ENCODE measurements around the gene C21orf58.
"Not testable (repeated sequence)": the region's sequence is repeated elsewhere in the genome, so short reads cannot be mapped to it uniquely, and the experiment has no call there.

Gene C21orf58

GRCh38 chr21:46323710-46324389 lies at the start of gene C21orf58, which contains the start of gene PCNT:
TSS of gene C21orf58 (minus strand) at chr21:46323870. CDS start at chr21:46322738, 1,132 bp downstream.
TSS of gene PCNT (plus strand) at chr21:46324156. CDS start at chr21:46324229, 73 bp downstream.
- DNase-seq (ENCODE audit: low spot score) = peak; percentile 98

- not testable (repeated sequence) for DNase-seq (ENCODE audit: low spot score)
These were observed 49.3 kb upstream of the C21orf58 start for GRCh38 chr21:46372947-46373346.

- no peak for DNase-seq (ENCODE audit: low spot score)
These were observed 48.4 kb upstream of the C21orf58 start for GRCh38 chr21:46372014-46372485.

GRCh38 chr21:46371204-46372013 lies 47.7 kb upstream of the C21orf58 start:
- no peak for DNase-seq (ENCODE audit: low spot score)

- DNase-seq (ENCODE audit: low spot score) = no peak
These were observed 46.0 kb upstream of the C21orf58 start for GRCh38 chr21:46369520-46370235.

GRCh38 chr21:46368533-46369285 lies 45.0 kb upstream of the C21orf58 start:
- peak; percentile 66 for DNase-seq (ENCODE audit: low spot score)

- no peak for DNase-seq (ENCODE audit: low spot score)
These were observed 43.3 kb upstream of the C21orf58 start for GRCh38 chr21:46366966-46367365.

GRCh38 chr21:46366561-46366960 lies 42.9 kb upstream of the C21orf58 start:
- no peak for DNase-seq (ENCODE audit: low spot score)

- DNase-seq (ENCODE audit: low spot score) = no peak
These were observed 42.4 kb upstream of the C21orf58 start for GRCh38 chr21:46366091-46366490.

GRCh38 chr21:46363698-46364097 lies 40.0 kb upstream of the C21orf58 start:
- no peak for DNase-seq (ENCODE audit: low spot score)

GRCh38 chr21:46362946-46363345 lies 39.3 kb upstream of the C21orf58 start:
- no peak for DNase-seq (ENCODE audit: low spot score)

- no peak for DNase-seq (ENCODE audit: low spot score)
These were observed 38.3 kb upstream of the C21orf58 start for GRCh38 chr21:46361935-46362334.

GRCh38 chr21:46361176-46361575 lies 37.5 kb upstream of the C21orf58 start:
- no peak for DNase-seq (ENCODE audit: low spot score)

GRCh38 chr21:46357684-46358425 lies 34.2 kb upstream of the C21orf58 start:
- no peak for DNase-seq (ENCODE audit: low spot score)

- DNase-seq (ENCODE audit: low spot score) = no peak
These were observed 33.6 kb upstream of the C21orf58 start for GRCh38 chr21:46357335-46357604.

GRCh38 chr21:46356494-46357334 lies 33.0 kb upstream of the C21orf58 start:
- no peak for DNase-seq (ENCODE audit: low spot score)

GRCh38 chr21:46356005-46356338 lies 32.3 kb upstream of the C21orf58 start:
- DNase-seq (ENCODE audit: low spot score) = no peak

GRCh38 chr21:46355161-46356004 lies 31.7 kb upstream of the C21orf58 start:
- DNase-seq (ENCODE audit: low spot score) = no peak

- DNase-seq (ENCODE audit: low spot score) = no peak
These were observed 30.8 kb upstream of the C21orf58 start for GRCh38 chr21:46354518-46354917.

- DNase-seq (ENCODE audit: low spot score) = no peak
These were observed 30.4 kb upstream of the C21orf58 start for GRCh38 chr21:46354046-46354445.

Measured in CD4-positive, alpha-beta T cell treated with Interleukin-2 at 100 ng/mL for 4 hours (primary cell).